HG03025 (cell line): ENCODE data around the gene USHBP1.

ENCODE experiments used
- ATAC-seq: cut with Tn5 transposase; IDR thresholded peaks from one replicate; pipeline ENCODE4 v1.9.1; 2021; ENCODE audit warnings: mild to moderate bottlenecking, moderate library complexity; ENCODE audit not compliant: unreplicated experiment, low FRiP score

USHBP1 gene

DNA sequence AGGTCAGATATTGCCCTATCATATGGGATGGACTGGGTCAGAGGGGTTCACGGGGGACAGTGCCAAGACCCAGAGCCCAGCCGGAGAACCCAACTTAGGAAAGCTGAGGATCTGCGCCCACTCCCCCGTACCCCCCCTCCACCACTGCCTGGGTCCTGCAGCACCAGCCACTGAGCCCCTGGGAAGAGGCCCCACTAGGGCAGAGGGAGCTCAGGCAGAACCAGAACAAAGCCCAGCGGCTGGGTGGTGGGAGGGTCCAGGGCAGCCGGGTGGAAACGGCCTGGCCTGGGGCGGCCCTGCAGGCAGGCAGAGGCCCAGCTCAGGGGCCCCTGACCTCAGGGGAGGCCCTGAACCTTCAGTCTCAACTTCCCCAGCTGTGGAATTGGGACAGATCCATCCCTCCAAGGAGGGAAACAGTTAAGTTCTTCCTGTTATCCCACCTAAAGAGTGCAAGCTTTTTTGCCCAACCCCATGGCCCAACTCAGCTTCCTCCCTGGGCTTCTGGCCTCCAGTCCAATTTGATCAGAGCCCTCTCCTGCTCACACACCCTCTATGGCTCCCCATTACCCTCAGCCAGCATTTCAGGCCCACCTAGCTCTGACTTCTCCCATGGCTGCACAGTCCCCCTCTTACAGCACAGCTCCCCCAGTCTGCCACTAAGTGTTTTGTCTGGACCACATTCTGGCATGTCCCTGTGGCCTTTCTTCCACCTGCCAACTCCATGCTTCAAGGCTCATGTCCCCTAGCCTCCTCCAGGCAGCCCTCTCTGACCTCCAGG, 21.9 kb downstream of the USHBP1 start:
- ATAC-seq = no peak

DNA sequence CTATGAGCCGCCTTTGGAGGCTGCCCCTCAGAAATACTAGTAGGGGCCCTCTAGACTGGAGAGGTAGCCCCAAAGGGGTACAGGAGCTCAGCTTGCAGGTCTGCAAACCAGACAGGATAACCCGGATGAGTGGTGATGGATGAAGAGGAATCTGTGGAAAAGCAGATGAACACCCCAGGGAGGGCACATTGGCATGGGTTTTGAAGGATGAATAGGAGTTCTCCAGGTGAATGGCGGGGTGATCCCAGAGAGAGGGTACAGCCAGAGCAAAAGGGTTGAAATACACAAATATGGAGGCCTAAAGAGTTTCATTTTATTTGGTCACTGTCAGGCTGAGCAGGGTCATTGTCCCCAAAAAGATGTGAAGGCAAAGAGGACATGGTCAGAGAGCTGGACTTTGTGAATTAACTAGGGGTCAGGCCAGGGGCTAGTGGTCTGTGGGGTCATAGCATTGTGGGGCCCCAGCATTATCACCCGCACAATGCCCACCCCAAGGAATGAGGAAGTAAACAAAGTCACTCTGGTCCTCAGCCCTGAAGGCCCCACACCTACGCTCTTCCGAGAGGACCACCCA, 23.6 kb downstream of the USHBP1 start:
- no peak for ATAC-seq

DNA sequence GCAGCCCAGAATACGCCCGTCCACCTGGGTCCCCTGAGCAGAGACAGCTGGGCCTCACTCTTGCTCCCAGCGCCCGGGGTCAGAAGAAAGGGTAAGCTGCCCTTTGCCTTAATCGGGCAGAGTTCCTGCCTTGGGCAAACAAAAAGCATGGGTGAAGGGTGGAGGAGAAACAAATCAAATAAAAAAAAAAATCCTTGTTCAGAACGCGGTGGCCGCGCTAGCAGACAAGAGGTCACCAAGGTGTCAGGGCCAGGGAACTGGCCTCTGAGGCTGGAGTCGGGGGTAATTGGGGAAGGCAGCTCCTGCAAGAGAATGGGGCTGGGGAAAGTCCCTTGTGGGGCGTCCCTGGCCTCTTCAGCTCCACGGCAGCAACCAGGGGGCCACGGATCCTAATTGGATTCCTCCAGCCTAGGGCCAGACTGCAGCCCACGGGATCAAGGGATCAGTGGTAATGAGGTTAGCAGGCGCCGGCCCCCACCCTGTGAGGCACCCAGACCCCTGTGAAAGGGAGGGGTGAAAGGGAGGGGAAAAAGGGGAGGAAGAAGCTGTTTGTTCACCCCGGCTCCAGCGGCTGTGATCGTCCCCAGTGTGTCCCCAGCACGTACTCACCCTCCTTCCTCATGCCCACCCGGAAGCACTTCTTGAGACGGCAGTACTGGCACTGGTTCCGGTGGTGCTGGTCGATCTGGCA, 24.3 kb downstream of the USHBP1 start:
- ATAC-seq = no peak

DNA sequence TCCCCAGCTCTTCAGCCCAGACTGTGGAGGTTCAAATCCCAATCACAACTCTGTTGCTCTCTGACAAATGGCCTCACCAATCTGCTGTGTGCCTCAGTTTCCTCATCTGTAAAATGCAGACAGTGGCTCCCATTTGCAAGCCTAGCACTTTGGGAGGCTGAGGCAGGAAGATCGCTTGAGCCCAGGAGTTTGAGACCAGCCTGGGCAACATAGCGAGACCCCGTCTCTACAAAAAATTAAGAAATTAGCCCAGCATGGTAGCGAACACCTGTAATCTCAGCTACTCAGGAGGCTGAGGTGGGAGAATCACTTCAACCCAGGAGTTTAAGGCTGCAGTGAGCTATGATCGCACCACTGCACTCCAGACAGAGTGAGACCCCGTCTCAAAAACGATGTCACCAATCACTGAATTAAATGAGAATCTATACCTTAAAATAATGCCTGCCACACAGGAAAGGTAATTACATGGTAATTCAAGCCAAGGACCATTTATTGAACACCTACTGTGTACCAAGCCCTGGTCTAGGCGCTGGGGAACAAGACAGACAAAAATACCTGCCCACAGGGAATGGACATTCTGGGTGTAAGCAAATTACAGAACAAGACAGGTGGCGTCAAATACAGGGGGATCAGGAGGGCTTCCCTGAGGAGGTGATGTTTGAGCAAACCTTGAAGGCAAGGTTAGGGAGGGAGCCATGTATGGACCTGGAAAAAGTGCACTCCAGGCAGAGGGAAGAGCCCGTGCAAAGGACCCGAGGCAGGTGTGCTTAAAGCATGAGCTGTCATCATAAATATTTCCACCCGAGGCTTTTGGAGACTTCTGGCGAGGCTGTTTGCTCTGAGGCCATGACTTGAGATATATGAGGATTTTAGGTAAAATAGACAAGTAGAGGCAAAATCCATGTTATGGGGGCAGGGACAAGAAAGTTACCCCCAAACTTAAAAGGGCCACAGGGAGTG, 26.5 kb downstream of the USHBP1 start:
- no peak for ATAC-seq

DNA sequence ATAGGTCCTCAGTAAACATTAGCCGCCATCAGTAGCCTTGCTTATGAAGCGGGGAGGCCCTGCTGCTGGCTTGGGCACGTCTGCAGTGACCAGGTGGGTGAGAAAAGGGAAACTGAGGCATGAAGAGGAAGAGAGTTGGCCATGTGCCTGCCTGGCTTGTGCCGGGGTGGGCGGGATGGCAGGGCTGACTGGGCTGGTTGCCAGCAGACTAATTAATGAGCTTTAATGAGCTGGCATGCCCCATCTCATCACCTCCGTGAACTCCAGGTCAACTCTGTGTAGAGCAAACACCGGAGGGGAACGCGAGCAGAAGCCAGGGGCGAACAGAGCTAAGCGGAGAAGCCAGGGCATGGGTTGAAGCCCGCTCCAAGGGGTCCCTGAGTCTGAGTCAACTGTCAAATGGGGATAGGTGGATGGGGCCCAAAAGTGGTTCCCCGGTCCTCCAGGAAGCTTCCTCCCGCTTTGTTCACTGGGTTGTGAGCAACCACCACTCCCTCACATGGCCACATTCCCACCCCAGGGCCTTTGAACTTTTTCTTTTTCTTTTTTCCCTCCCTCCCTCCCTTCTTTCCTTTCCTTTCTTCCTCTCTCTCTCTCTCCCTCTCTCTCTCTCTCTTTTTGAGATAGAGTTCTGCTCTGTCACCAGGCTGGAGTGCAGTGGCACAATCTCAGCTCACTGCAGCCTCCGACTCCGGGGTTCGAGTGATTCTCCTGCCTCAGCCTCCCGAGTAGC, 27.6 kb downstream of the USHBP1 start:
- no peak for ATAC-seq

DNA sequence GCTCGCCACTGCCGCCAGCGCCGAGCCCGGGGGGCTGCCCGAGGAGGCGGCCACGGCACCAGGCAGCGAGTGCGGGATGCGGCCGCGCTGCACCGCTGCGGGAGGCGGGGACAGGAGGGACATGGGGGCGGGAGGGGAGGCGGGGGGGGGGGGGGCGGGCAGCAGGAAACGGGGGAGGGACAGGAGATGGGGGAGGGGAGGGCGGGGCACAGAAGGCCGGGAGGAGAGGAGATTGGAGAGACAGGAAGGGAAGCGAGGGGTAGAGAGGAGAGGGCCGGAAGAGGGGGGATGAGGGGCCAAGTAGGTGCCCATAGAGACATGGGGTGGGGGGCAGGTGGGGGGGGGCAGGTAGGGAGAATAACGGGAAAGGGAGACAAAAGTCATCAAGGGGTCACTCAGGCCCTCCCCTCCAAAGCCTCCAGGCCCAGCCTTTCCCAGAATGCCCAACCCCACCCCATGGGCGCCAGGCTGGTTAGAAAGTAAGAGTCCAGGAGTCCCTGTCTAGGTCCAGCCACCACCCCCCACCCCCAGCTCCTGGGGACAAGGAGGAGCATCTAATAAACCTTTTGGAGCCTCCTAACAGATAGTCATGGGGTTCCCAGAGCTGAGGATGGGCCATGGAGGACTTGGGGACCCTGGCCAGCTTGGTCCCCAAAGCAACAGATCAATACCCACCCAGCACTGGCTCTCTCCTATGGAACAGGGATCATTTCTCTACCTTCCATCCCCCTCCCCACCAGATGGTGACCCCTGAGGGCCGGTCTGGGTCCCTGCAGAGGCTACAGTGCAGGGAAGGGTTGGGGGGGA, 28.4 kb downstream of the USHBP1 start:
- no peak for ATAC-seq

DNA sequence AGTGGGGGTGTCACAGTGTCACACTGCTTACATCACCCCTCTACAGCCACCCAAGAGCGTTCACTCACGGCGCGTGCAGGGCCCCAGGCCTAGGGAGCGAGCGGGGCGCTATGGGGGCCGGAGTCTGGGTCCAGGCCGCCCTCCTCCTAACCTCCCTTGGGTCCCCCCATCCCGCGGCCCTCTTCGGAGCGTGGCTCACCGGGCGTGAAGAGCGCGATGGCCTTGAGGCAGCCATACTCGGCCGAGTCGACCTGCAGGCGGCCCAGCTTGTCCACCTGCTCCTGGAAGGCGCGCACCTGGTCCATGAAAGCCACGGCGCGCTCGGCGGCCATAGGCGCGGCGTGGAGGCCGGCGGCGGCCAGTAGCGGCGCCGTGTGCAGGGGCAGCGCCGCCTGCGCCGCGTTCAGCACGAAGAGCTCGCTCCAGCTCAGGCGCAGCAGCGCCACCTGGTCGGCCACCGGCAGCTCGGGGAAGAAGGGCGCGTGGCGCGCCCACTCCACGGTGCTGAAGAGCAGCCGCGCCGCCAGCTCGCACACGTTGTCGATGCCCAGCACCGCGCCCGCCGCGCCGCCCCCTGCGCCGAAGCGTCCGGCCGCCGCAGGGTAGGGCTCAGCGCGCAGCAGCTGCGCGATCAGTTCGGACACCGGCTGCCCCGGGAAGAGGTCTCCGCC, 29.1 kb downstream of the USHBP1 start:
- no peak for ATAC-seq

DNA sequence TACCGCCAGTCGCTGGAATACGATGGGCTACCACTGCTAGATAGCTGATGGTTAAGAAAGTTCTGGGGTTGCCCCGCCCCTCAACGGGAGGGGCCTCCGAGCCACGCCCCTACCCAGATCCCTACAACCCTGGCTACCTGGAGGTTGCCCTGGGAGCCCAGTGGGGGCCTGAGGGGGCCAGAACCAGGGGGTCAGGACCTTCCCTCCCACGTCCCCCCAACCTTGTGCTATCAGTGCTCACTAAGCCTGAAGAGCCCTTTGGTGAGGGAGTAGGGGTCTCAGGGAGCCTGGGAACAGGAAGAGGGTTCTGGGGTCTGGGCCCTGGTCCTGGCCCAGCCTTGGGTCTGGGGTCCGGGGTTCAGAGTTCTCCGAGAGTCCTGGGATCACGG, 29.6 kb downstream of the USHBP1 start:
- no peak for ATAC-seq

DNA sequence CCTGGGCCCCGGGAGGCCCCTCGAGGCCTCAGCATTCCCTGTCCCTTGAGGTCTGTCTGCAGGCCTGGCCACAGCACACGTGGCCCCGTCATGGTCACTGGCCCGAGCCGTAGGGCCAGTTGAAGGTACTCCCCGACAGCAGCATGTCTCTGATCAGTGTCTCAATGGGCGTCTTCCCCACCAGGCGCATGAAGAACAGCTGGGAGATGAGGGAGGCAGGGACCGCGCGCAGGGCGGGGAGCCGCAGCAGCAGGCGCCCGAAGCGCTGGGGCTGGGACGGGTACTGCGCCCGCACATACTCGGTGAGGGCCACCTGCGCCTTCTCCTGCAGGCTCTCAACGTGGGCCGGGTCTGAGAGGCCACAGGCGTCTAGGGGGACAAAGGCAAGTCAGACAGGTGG, 32.3 kb downstream of the USHBP1 start:
- no peak for ATAC-seq

DNA sequence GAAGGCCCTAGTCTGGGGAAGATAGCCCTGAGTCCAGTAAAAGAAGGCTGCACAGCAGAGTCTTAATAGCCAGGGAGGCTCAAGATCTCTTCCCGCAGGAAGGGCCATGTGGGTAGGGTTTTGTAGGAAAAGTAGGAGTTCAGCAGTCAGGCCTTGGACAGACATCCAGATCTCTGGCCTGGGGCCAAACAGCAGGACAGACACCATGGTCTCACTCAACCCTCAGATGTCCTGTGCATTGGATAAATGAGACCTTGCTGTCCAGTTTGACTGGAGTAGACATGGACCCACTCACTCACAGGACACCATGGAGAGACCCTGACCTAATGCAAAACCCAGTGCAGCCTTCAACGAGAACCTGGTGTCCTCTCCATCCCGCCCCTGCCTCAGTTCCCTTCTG, 34.7 kb downstream of the USHBP1 start:
- no peak for ATAC-seq

DNA sequence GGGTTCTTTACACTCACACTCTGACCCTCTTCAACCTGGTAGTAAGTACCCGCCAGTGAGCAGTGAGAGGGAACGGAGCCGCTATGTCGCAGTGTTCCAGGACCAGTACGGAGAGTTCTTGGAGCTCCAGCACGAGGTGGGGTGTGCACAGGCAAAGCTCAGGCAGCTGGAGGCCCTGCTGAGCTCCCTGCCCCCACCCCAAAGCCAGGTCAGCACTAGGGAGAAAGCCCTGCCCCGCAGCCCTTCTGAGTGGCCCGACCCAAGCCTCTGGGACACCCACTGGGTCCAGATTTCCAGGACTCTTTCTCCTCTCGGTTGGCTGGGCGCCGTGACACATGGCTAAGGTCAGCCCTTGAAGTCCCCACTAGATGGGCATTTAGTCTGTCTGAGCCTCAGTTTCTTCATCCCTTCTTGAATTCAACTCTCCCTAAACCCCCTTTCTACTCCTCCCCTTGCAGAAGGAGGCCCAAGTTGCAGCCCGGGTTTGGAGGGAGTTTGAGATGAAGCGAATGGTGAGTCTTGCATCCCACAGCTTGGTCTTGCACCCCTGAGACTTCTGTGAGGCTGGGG, 36.7 kb downstream of the USHBP1 start:
- ATAC-seq = no peak

DNA sequence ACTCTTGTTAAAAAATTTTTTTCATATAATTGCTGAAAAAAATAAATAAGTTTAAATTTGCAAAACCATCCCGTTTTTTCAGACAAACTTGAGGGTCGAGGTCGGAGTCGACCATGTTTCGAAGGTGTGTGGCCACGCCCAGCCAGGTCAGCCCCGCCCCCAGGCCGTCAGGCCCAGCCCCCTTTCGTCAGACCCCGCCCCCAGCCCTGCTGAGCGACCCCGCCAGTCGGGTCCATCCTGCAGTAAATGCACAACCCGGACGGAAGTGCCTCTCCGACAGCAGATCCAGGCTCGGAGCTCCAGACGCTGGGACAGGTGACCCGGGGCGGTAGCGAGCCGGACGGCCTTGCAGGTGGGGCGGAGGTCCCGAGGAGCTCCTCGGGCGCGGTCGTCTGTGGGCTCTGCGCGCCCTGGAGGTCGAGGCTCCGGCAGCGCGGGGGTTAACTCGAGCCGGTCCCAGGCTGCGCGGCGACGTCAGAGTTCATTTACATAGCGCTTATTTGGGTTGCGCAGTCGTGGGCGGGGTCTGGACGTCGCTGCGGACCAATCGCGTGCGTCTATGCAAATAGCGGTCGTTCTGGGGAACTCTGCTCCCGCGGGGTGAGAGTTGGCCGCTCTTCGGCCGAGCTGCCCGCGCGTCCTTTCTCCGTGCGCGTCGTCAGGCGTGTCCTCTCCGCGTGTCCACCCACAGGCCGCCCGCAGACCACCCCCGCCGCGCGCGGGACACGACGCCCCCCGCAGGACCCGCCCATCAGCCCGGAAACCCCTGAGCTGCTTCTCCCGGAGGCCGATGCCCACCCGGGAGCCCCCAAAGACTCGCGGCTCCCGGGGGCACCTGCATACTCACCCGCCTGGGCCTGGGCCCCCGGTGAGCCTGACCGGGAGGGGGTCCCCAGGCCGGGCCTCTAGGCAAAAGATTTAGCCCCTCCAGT, 38.3 kb downstream of the USHBP1 start, which contains the start of gene OCEL1:
TSS of gene OCEL1 (plus strand) at position 225 of the 932 bp plus-strand sequence. CDS start at position 247, 22 bp downstream.
- ATAC-seq = peak; percentile 86

DNA sequence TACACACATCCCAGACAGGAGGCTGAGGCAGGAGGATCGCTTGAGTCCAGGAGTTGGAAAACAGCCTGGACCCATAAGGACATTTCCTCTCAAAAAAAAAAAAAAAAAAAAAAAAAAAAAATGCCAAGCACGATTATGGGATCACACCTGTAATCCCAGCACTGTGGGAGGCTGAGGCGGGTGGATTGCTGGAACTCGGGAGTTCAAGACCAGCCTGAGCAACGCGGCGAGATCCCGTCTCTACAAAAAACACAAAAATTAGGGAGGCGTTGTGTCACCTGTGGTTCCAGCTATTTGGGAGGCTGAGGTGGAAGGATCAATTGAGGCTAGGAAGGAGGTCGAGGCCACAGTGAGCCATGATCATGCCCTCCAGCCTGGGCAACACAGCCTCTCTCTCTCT, 39.5 kb downstream of the USHBP1 start:
- ATAC-seq = no peak

DNA sequence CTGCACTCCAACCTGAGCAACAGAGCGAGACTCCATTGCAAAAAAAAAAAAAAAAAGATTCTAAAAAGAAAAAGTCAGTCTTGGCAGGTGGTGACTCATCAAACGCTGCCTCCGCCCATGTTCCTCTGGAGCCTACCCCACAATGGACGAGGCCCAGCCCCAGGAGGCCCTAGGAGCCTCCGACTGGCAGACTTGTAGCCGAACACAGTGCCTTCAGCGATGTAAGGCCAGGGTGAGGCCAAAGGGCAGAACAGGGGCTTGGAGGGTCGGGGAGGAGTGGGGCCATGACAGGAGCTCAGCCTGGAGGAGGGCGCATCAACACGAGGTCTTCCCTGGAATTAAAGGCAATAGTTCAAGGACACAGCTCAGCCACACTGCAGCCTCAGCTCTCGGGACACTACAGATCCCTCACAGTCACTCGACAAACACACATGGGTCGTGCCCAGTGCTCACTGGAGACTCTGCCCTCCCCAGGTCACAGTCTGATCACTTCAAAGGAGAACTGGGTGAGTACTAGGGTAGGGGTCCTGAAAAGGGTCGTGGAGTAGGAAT, 44.3 kb downstream of the USHBP1 start:
- ATAC-seq = no peak

DNA sequence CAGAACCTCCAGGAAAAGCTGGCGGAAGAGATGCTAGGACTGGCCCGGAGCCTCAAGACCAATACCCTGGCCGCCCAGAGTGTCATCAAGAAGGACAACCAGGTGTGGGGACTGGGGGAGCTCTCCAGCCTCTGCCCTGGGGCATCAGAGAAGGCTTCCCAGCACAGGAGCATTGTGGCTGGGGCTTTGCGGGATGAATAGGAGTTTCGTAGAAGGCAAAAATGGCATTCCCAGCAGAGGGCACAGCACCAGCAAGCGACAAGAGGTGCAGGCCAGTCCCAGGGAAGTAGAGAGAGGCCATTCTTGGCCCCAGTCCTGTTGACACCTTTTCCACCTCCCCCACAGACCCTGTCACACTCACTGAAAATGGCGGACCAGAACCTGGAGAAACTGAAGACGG, 45.3 kb downstream of the USHBP1 start:
- ATAC-seq = no peak

DNA sequence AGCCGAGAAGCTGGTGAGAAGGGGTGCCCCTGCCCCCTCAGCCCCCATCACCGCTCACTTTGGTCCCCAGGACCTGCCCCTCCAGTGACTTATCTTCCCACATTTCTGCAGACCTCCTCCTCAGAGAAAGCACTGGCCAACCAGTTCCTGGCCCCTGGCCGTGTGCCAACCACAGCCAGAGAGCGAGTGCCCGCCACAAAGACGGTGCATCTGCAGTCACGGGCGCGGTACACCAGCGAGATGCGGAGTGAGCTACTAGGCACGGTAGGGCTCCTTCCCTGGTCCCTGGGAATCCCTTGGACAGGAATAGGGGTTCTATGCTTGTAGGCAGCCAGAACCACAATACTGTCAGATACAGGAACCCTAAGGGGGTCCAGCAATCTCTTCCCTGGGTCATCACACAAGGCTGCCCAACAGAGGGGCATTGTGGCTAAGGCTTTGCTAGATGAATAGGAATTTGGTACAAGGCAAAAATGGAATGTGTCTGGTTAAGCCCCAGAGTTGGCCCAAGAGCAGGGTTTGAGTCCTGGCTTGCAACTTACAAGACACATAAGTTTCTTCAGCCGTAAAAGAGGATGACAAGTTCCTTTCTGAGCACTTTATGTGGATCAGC, 48.4 kb downstream of the USHBP1 start:
- no peak for ATAC-seq
